HG03354 (cell line): ENCODE measurements around the gene SHC3.

ENCODE experiments used
- ATAC-seq: cut with Tn5 transposase; IDR thresholded peaks from one replicate; pipeline ENCODE4 v1.9.1; 2021; ENCODE audit warnings: mild to moderate bottlenecking; ENCODE audit not compliant: unreplicated experiment, poor library complexity, severe bottlenecking

SHC3 gene

DNA sequence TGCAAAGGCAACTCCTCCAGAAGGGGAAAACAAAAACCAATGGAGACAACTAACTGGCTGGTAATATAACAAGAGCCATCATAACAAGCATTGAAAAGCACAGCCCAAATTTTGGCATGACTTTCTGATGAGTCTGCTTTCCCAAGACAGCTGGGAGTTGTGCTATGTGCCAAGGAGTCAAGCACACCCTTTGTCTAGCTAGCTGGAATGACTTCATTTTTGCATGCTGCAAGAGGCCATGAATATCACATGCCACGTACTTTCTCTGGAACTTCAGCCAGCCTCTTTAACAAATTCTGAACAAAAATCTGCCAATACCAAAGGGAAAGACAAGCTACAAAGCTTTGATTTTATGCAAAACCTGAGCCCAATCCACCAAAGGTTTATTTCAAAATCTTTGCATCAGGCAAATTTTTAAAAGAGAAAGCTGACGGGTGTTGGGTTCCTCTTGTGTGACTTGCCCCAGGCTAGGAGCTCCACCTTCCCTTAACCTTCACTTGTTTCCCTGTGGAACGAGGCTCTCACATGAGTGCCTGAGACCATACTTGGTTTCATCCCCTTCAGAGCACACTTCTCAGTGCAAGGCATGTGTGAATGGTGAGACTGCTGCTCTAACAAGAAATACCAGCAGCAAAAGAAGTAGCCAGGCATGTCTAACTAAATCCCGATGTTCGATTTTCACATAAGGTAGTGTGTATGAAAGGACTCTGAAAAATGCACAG is 140.1 kb downstream of the SHC3 start:
- no peak for ATAC-seq

DNA sequence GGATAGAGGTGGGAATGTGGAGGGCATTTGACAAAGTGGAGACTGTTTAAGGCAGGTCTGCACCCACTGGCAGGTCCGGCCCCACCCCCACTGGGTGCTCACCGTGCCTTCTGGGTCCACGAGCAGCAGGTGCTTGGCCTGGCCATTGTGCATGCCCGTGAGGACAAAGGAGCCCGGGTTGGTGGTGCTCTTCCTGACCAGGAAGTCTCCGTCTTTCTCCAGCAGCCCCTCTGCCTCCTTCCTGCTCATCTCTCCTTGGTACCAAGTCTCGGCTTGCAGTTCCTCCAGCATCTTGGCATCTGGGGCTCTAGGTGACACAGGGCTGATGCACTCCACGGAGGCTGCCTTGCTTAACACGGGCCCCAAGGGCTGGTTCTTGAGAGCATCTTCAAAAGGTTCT is 140.7 kb downstream of the SHC3 start:
- no peak for ATAC-seq

DNA sequence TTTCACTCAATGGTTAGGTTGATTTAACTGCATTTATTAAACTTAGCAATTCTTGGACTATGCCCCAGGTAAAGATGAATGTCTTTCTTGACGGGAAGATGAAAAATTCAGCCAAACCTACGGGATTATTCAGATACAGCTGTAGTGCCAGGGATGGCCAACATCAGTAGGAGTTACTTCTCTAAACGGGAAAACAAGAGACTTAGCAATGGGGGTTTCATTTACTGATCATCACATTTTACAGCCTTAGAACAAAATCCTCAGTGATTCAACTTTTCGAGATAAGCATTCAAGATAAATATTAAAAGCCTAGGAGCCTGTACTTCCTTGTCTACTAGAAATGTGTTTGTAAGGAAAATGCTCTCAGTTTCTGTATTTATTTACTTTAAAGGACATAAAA is 141.3 kb downstream of the SHC3 start:
- ATAC-seq = no peak

DNA sequence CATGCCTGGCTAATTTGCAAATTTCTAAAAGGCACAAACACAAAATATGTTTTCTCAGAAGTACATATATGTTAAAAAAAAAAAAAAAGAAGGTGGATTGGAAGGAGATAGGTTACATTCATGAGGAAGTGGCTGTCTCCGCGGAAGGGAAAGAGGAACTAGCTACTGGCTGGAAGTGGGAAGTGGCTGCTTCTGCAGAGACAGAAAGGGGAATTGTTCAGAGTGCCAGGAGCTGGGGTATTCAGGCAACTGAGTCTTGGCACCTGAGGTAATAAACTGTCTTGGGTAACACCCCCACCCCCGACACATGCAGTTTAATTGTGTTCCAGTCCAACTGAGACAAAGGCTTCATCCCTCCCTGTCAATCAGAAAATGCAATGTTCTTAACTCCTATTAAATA is 141.7 kb downstream of the SHC3 start:
- ATAC-seq = no peak

DNA sequence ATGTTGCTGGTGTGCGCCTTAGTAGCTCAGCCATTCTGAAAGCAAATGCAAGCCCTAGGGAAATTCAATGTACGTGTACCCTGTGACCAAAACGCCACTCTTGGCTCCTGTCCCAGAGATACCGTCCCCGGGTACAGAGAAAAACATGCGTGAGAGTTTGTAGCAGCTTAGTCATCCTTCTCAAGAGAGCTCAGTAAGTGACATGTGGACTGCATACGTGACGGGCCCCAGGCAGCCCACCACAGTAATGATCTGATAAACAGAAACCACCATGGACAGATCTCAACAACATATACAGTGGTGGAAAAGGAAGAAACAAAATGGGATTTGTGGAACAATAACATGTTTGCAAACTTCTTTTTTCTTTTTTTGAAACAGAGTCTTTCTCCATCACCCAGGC is 142.2 kb downstream of the SHC3 start:
- ATAC-seq = no peak

DNA sequence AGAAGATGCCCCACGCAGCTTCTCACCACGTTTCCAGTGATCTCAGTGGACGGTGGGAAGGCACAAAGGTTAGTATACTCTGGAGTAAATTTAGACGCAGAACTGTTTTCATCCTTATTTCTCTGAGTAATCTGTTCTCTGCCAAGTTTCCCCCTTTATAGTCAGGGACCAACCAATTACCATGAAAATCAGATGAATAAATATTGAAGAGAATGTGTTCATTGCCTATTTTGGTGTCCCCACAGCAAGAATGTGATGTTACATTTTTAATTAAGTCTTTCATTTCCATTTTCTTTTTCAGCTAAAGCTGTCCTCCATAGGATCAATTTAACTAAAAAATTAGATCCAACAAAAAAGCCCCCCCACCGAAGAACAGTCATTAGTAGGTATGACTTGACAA is 146.0 kb downstream of the SHC3 start:
- no peak for ATAC-seq

DNA sequence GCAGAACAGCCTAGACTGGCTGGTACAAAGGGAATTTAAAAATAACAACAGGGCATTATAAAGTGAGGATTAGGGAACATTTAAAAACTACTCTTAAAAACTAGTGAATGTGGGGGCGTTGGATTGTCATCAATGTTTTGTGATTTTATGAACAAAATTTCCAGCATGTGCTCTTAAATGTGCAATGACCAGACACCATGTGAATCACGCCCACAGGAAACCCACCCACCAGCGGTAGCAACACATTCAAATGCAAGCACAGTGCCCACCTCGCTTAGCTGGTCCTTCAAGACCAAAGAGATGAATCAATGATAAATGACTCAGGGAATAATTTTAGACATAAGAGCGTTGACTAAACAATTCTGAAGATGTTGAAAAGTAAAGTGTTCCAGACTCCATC is 146.4 kb downstream of the SHC3 start:
- no peak for ATAC-seq

DNA sequence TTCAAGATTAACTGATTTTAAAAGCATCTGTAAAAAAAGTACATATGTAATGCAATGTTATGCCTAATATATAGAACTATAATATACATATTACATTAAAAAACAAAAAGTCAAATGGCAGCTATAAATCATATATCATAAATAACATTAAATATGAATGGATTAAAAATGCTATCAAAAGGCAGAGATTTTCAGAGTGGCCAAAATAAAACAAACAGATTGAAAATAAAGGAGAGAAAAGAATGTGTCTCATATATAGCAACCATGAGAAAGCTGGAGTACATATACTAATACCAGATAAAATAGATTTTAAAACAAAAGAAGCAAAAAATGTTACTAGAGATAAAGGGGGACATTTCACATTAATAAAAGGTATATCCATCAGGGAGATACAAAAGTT is 148.8 kb downstream of the SHC3 start:
- ATAC-seq = no peak

DNA sequence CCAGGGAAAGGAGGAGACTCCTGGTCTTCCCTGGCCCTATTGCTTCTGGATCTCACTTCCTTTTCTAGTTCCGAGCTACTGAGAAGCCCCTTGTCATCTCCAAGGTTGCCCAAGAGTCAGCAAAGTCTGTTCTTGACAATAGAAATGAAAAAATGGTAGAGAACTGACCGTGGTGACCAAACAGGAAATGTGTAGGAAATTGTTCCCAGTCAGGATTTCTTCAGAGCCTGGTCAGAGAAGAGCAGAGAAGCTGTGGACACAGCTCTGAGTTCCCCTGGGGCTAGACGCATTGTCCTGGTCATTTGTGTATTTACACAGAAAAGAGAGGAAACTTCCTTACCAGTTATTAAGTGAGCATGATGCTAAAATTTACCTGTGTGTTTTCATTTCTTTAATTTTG is 151.7 kb downstream of the SHC3 start:
- ATAC-seq = no peak

DNA sequence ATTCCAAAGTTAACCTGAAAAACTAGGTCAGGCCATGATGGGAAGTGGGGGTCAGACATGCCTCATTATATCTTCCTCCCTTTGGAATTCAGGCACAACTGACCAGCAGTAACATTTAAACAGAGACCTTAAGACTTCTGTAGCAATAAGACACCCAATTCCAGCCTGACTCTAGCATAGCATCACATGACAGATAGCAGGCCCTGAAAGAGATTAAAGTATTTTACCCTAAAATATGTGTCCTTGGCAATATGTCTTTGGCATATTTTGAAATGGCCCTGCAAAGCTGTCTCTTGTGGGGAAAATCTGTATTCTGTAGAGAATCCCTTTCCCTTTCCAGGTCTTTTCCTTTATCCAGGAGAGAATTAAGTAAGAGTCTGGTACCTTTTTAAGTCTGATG is 153.1 kb downstream of the SHC3 start:
- no peak for ATAC-seq

DNA sequence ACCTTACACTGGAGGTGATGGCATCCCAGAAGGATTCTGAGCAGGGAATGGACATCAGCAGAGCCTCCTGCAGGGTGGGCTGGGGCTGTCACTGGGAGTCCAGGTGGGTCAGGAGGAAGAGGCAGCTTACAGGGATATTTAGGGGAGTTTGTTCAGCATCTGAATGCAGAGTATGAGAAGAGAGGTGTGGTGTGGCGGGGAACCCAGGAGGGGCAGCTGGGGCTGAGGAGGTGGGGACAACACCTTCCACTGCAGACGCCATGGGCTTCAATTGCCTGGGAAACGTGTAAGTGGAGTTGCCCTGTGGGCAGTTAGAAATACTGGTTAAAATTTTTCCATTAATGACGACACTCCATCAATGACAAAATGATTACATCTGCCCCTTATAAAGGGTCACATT is 153.9 kb downstream of the SHC3 start:
- no peak for ATAC-seq

DNA sequence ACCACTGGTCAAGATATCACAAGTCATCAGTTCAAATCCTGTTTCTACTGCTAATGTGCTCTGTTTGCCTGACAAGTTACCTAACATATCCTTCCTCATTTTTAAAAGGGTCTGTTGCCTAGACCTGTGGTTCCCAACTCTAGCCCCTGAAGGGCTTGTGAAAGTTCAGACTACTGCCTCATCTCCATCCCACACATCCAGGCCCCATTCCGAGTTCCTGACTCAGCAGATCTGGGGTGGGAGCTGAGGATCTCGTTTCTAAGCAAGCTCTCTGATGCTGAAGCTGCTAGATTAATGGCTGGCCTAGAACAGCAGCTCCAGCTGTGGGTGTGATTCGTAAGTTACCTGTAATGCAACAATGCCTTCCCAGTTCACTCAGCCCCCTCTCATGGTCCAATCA is 154.9 kb downstream of the SHC3 start:
- no peak for ATAC-seq

DNA sequence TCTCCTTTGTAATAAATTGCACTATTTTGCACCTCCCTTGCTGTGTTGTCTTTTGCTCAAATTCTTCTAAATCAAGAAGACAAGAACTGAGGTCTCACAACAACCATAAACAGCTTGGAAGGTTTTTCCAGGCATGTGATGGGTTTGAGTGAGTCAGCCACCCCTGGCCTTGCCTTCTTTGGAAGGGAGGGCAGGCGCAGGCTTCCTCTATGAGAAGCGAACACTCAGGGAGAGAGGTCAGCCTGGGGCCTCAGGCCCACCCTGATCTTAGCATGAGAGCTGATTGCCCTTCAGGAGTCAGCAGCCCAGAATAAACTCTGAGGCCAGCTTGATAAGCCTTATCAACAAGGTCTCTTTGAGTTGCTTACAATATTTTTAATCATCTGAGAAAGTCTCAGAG is 155.7 kb downstream of the SHC3 start:
- no peak for ATAC-seq

DNA sequence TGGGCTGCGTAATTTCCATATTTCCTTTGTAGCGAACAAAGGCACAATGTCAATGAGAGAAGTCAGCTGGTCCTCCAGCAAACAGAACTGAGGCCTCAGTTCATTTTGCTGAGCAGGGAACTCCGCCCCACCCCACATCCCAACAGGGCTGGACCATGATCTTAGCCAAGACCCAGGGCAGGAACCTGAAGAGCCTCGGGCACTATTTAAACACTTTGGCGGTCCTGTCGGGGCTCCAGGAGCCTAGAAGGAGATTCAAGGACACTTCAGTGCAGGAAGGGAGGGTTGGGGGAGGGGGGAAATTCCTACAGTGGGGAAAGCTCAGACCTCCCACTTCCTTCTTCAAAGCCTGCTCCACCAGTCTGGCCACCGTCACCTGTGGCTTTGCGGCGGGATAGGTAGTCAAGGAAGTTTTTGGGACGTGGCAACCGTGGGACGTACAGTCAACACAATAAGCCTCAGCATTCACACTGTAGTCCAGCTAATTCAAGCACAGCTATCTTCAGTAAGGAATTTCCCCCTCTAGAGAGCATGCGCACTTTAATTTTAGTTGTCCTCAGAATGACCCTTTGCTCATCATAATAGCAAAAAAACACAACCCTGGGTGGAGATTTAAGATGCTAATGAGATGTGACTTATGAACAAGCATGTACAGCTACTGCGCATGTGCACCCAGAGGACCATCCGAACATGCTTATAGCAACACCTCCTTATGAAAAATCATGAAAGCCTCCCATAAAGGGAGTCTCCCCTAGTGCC is 156.4 kb downstream of the SHC3 start:
- no peak for ATAC-seq

DNA sequence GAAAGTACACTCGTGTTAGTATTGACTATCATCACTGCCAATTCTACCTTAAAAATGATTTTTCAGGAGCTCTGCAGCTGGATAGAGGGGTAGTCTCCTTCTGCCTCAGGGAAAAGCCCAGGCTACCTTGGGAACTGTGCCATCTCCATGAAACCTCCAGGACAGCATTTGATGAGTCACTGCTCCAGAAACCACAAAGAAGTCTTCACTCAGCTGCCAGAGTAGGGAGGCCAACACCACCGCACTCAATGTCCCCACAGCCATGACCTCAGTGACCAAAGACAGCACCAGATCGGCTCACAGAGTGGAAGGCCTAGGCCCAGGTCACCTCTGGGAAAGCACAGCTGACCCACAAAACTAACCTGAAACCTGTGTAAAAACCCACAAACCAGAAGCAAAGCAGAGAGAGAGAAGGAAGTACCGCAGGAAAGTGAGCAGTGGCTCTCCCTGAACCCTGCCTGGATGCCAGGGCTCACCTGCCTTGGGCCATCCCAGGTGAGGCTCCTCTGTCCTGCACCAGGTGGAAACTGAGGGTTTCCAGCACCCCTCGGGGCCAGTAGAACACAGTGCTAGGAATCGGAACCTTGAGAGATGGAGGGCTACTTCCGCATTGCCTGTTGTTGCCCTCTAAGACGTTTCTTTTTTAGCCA is 157.3 kb downstream of the SHC3 start:
- ATAC-seq = no peak

DNA sequence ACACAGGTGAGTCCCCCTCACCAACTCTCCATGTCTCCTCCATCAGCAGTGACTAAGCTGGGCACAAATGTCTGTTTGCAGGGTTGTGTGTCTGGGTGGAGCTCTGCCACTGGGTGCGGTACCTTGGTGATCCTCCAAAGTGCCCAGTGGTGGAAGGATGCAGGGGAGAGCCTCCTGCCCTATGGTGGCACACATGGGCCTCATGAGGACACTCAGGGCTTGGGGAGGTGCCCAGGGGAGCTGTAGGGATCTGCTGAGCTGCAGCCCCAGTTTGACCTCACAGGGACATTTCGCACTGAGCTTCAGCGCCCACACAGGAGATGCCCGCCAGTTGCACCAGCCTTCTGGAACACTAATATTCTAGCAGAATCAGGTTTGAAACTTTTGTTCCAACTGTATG is 157.9 kb downstream of the SHC3 start:
- ATAC-seq = no peak

DNA sequence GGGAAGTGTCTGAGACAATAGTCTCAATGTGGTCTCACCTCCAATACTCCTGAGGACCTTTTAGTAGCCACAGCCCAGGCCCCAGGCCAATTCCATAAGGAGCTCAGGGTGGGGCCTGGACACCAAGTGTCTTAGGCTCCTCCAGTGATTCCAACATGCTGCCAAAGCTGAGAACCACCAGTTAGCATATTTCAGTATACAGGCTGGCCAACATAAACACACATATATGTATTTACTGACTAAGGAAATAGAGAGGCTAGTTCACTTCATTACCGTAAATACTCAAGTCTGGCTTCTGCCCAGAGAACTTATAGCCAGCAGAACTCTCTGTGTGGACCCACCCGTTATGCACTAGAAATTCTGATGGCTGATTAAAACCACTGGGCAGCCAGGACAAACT is 163.3 kb downstream of the SHC3 start:
- no peak for ATAC-seq

DNA sequence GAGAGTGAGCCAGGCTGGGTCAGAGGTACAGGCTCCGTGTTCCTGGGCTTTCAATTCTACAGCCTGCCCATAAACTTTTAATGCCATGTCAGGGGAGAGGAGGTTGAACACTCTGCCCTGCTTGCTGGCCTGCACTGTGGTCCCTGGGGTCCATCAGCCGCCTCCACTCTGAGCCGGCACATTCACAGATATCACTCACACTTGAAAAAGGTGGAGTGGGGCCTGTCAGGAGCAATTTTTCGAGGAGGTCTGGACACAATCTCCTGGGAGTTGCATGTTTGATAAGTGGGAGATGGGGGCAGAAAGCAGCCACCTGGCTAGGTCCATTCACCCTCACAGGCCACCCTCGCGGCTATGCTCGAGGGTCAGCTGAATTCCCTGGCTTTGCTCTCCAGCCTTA is 164.5 kb downstream of the SHC3 start:
- ATAC-seq = no peak

DNA sequence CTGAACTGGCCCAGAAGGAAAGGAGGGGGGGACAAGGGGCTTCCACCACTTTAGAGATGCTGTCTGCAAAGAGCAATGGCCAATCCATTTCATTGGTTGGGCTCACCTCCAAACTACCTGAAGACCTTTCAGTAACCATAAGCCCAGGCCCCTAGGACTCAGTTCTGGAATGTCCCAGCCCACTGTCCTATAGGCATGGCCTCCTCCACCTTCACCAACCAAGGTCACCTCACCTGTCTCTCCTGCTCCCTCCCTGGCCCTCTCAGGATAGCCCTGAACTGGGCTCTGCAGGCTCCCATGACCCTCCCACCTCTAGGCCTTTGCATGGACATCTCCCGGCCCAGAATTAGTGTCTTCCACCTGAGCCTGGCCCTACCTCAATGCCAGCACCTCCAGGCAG is 165.0 kb downstream of the SHC3 start:
- ATAC-seq = no peak

DNA sequence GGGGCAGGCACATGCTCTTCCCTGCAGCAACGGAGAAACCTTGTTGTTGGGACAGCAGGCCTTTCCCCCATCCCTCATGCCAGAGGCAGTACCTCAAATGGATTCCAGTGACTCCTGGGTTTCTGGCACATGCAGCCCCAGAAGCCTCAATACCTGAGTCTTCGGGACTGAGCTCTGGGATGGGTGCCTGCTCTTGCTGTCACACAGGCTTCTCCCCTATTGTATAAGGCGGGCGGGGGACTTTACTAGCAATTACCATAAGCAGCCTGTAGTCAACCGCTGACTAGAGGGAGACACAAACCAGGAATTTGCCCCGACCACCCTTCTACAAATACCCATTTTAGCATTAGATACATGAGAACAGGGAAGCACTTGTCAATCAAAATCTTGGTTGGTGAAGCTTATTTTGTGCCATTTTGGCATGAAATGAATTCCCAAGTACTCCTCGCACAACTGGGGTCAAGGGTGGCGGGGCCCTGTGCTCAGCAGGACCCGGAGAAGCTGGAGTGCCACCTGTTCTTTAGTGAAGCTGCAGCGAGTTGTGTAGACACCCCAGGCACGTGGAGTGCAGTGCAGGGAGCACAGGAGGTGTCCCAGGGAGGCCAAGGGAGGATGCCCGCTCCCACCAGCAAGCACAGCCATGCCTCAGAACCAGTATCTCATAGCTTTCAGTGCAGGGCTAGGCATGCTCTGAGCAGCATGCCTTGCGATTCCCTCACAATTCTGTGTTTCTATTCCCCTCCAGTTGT is 166.2 kb downstream of the SHC3 start:
- no peak for ATAC-seq
